GM12892 (cell line): ENCODE measurements around the gene ELAPOR1.

Experiments
- POLR2A ChIP-seq: IDR thresholded peaks from 2 replicates; pipeline ENCODE4 v1.6.1; 2011; ENCODE audit warnings: low read depth, low read length, control low read depth
- POLR2AphosphoS5 ChIP-seq: IDR thresholded peaks from 2 replicates; pipeline ENCODE4 v1.6.1; 2011; ENCODE audit warnings: low read depth, low read length, control low read depth
- TAF1 ChIP-seq: IDR thresholded peaks from 2 replicates; pipeline ENCODE4 v1.6.1; 2011; ENCODE audit warnings: low read depth, mild to moderate bottlenecking, control low read depth, low read length, borderline replicate concordance

DNA sequence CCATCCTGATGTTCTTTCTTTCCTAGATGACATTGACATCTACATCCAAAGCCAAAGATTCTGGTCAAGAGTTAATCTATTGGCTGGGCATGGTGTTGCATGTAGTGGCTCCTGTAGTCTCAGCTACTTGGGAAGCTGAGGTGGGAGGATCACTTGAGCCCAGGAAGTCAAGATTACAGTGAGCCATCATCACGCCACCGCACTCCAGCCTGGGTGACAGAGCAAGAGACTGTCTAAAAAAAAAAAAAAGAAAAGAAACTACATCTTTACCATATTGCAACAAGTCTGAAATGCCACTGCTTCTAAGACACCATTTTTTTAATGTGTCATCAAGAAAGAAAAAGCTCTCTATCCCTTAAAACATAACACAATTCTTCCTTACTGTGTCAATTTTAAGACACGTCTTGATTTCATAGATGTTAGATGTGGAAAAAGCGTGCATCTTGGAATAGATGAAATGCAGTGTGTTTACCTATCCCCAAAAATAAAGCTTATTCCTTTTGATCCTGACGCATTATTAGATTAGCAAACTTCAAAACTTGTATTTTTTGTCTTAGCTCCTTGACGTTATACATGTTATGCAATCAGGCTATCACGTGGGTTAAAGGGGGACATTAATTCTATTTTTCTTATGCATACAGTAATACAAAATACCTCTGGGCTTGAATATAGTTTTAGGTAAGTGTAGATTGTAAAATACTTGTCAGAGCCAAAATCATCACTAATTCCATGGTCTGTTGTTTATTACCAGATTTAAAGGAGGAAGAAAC is 46.3 kb downstream of the ELAPOR1 start:
- TF ChIP-seq POLR2A (no peak), POLR2AphosphoS5 (no peak), TAF1 (no peak)
